HEK293 (cell line): ENCODE measurements around the gene TMEM145.
"Not testable (repeated sequence)": the region's sequence is repeated elsewhere in the genome, so short reads cannot be mapped to it uniquely, and the experiment has no call there.

Source experiments
- CTCF ChIA-PET: fragments of 350-600 bp; formaldehyde crosslinking; extraction: SDS; loops from one replicate; lab custom pipeline; 2021; ENCODE audit warnings: antibody characterized with exemption; lab: Yijun Ruan, JAX
- POLR2A ChIA-PET: fragments of 300-600 bp; formaldehyde crosslinking; extraction: SDS; loops from one replicate; lab custom pipeline; 2020; ENCODE audit warnings: antibody characterized with exemption, inconsistent platforms; lab: Yijun Ruan, JAX
- H3K27ac ChIP-seq: fragments of 200-500 bp; sonication (Bioruptor generic); 2 replicates; pipeline ENCODE4 v1.5.1; 2014; ENCODE audit warnings: low read depth, low read length, control low read depth, inconsistent platforms; ENCODE audit errors: extremely low read depth
- H3K36me3 ChIP-seq, 2 experiments: fragments of 200-500 bp in 1 of 2; sonication (Bioruptor generic) in 1 of 2; 1 replicate in 1 of 2; 2 replicates in 1 of 2; pipeline ENCODE4 v1.5.1; 2014 to 2017; ENCODE audit warnings: inconsistent platforms in 2 of 2, low read length in 2 of 2; ENCODE audit not compliant: control insufficient read depth in 2 of 2, insufficient read depth in 1 of 2
- H3K4me1 ChIP-seq: fragments of 200-500 bp; sonication (Bioruptor generic); 2 replicates; pipeline ENCODE4 v1.5.1; 2014; ENCODE audit warnings: mild to moderate bottlenecking, low read length, inconsistent platforms; ENCODE audit not compliant: control insufficient read depth, insufficient read depth
- H3K4me3 ChIP-seq: 2 replicates; pipeline ENCODE4 v1.5.1; 2011; ENCODE audit warnings: low read depth, mild to moderate bottlenecking, control low read depth, low read length, moderate library complexity
- H3K9me3 ChIP-seq: fragments of 200-500 bp; sonication (Bioruptor generic); 2 replicates; pipeline ENCODE4 v1.5.1; 2014; ENCODE audit warnings: low read depth, low read length, inconsistent platforms; ENCODE audit not compliant: control insufficient read depth, insufficient read depth
- EGR2 ChIP-seq: fragments of 450-650 bp; formaldehyde crosslinking; IDR thresholded peaks from 2 replicates; pipeline ENCODE4 v1.5.1; 2016; ENCODE audit warnings: low read depth, missing biosample characterization, missing genetic modification characterization
- OSR2 ChIP-seq: fragments of 450-650 bp; formaldehyde crosslinking; IDR thresholded peaks from 2 replicates; pipeline ENCODE4 v1.5.1; 2016; ENCODE audit warnings: missing biosample characterization, missing genetic modification characterization
- ZBTB26 ChIP-seq: fragments of 450-650 bp; formaldehyde crosslinking; optimal IDR thresholded peaks from 2 replicates; pipeline ENCODE3; 2016; ENCODE audit warnings: missing biosample characterization, mild to moderate bottlenecking, missing genetic modification characterization
- ZFP69B ChIP-seq: fragments of 450-650 bp; formaldehyde crosslinking; IDR thresholded peaks from 2 replicates; pipeline ENCODE4 v1.5.1; 2016; ENCODE audit warnings: missing biosample characterization, missing genetic modification characterization
- ZNF10 ChIP-seq: fragments of 450-650 bp; formaldehyde crosslinking; IDR thresholded peaks from 2 replicates; pipeline ENCODE4 v1.5.1; 2017; ENCODE audit warnings: missing biosample characterization, missing genetic modification characterization
- ZNF114 ChIP-seq: fragments of 450-650 bp; formaldehyde crosslinking; IDR thresholded peaks from 2 replicates; pipeline ENCODE4 v1.5.0; 2017; ENCODE audit warnings: missing biosample characterization, missing genetic modification characterization
- ZNF146 ChIP-seq: fragments of 450-650 bp; formaldehyde crosslinking; IDR thresholded peaks from 2 replicates; pipeline ENCODE4 v1.5.1; 2016; ENCODE audit warnings: missing biosample characterization, missing genetic modification characterization
- ZNF175 ChIP-seq: fragments of 450-650 bp; formaldehyde crosslinking; IDR thresholded peaks from 2 replicates; pipeline ENCODE4 v1.5.1; 2016; ENCODE audit warnings: missing biosample characterization, missing genetic modification characterization
- ZNF274 ChIP-seq, 2 experiments: fragments of 200-500 bp in 1 of 2; fragments of 450-650 bp in 1 of 2; sonication (Bioruptor generic) in 1 of 2; formaldehyde crosslinking in 1 of 2; IDR thresholded peaks; 2 replicates each; pipeline versions ENCODE4 v1.5.1 to v1.6.1; 2014 to 2016; ENCODE audit warnings: borderline replicate concordance in 1 of 2, inconsistent platforms in 1 of 2, low read length in 1 of 2, missing biosample characterization in 1 of 2, missing genetic modification characterization in 1 of 2
- ZNF311 ChIP-seq: fragments of 450-650 bp; formaldehyde crosslinking; IDR thresholded peaks from 2 replicates; pipeline ENCODE4 v1.5.1; 2017; ENCODE audit warnings: missing biosample characterization, missing genetic modification characterization, borderline replicate concordance
- ZNF324 ChIP-seq: fragments of 450-650 bp; formaldehyde crosslinking; IDR thresholded peaks from 2 replicates; pipeline ENCODE4 v1.5.1; 2016; ENCODE audit warnings: missing biosample characterization, missing genetic modification characterization
- ZNF362 ChIP-seq: fragments of 450-650 bp; formaldehyde crosslinking; IDR thresholded peaks from 2 replicates; pipeline ENCODE4 v1.5.1; 2016; ENCODE audit warnings: missing biosample characterization, missing genetic modification characterization
- ZNF473 ChIP-seq: fragments of 450-650 bp; formaldehyde crosslinking; IDR thresholded peaks from 2 replicates; pipeline ENCODE4 v1.5.1; 2017; ENCODE audit warnings: missing biosample characterization, missing genetic modification characterization
- ZNF501 ChIP-seq: fragments of 450-650 bp; formaldehyde crosslinking; IDR thresholded peaks from 2 replicates; pipeline ENCODE4 v1.5.1; 2016; ENCODE audit warnings: missing biosample characterization, missing genetic modification characterization
- ZNF560 ChIP-seq: fragments of 450-650 bp; formaldehyde crosslinking; IDR thresholded peaks from 2 replicates; pipeline ENCODE4 v1.5.1; 2017; ENCODE audit warnings: missing biosample characterization, missing genetic modification characterization, borderline replicate concordance
- ZNF830 ChIP-seq: fragments of 450-650 bp; IDR thresholded peaks from 2 replicates; pipeline ENCODE4 v1.5.0; 2018; ENCODE audit warnings: missing biosample characterization, missing genetic modification characterization, low read depth, mild to moderate bottlenecking, moderate library complexity
- TF ChIP-seq, protein P1 (sequence below): fragments of 450-650 bp; formaldehyde crosslinking; IDR thresholded peaks from 2 replicates; pipeline ENCODE4 v1.5.1; 2016; ENCODE audit warnings: missing biosample characterization, missing genetic modification characterization
- TF ChIP-seq, protein P2 (sequence below): fragments of 450-650 bp; formaldehyde crosslinking; IDR thresholded peaks from 2 replicates; pipeline ENCODE4 v1.5.1; 2016; ENCODE audit warnings: missing biosample characterization, missing genetic modification characterization

TMEM145 gene

GRCh38 chr19:42331333-42331732 lies 18.2 kb downstream of the TMEM145 start:
- 0 out of 2 replicates have a peak, but pooled peaks have one; percentile 44 for TF ChIP-seq ZFP69B (tag by site-specific recombination)
- TF ChIP-seq, protein P1, sequence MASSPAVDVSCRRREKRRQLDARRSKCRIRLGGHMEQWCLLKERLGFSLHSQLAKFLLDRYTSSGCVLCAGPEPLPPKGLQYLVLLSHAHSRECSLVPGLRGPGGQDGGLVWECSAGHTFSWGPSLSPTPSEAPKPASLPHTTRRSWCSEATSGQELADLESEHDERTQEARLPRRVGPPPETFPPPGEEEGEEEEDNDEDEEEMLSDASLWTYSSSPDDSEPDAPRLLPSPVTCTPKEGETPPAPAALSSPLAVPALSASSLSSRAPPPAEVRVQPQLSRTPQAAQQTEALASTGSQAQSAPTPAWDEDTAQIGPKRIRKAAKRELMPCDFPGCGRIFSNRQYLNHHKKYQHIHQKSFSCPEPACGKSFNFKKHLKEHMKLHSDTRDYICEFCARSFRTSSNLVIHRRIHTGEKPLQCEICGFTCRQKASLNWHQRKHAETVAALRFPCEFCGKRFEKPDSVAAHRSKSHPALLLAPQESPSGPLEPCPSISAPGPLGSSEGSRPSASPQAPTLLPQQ = peak; percentile 52; the same call in 1 of the 2 replicates
- Histone ChIP-seq H3K36me3 (peaks cover 18 to 32% of the 10 kb centered on the region in 2 experiments), H3K4me1 (peaks cover 40% of the 10 kb centered on the region)
- H3K9me3 ChIP-seq, H3K4me3 ChIP-seq, H3K27ac ChIP-seq: not testable (repeated sequence)
- POLR2A ChIA-PET = interaction anchor here (2.0 kb wide), 1 partner anchor 66 kb away, joined by 6 read pairs; no protein-coding TSS in a partner anchor
- CTCF ChIA-PET = interaction anchor here (0.6 to 2.6 kb wide), 9 partner anchors 9 to 331 kb away, joined by 3 to 12 read pairs (median 4); no protein-coding TSS in a partner anchor

- Histone ChIP-seq H3K9me3 (no peaks in the 10 kb centered on the region), H3K27ac (no peak overlapping the region), H3K4me3 (no peak overlapping the region), H3K36me3 (peaks cover 20 to 39% of the 10 kb centered on the region in 2 experiments), H3K4me1 (peaks cover 33% of the 10 kb centered on the region)
- TF ChIP-seq ZNF10 (tag by site-specific recombination) (no peak), OSR2 (tag by site-specific recombination) (no peak), ZBTB26 (tag by site-specific recombination) (no peak), ZNF146 (no peak), ZNF274 (IDR thresholded peaks at IDR 0.05; ENCODE audit: low read length) (no peak), ZNF274 (tag by site-specific recombination; IDR thresholded peaks at IDR 0.05; ENCODE audit: borderline replicate concordance) (no peak), ZNF114 (tag by site-specific recombination) (no peak), ZNF362 (tag by site-specific recombination) (no peak), ZNF560 (tag by site-specific recombination) (no peak), ZNF311 (tag by site-specific recombination) (no peak), ZNF324 (tag by site-specific recombination) (no peak), ZNF175 (no peak), ZNF501 (tag by site-specific recombination) (no peak)
- TF ChIP-seq, protein P2, sequence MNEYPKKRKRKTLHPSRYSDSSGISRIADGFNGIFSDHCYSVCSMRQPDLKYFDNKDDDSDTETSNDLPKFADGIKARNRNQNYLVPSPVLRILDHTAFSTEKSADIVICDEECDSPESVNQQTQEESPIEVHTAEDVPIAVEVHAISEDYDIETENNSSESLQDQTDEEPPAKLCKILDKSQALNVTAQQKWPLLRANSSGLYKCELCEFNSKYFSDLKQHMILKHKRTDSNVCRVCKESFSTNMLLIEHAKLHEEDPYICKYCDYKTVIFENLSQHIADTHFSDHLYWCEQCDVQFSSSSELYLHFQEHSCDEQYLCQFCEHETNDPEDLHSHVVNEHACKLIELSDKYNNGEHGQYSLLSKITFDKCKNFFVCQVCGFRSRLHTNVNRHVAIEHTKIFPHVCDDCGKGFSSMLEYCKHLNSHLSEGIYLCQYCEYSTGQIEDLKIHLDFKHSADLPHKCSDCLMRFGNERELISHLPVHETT (tag by site-specific recombination) = no peak
- ChIA-PET CTCF (interaction anchor here (0.6 to 2.6 kb wide), 5 partner anchors 8 to 332 kb away, joined by 3 to 12 read pairs (median 4); no protein-coding TSS in a partner anchor), POLR2A (no interaction called here)
Observed at GRCh38 chr19:42332059-42332458, 18.9 kb downstream of the TMEM145 start.

GRCh38 chr19:42333018-42333417 lies 19.9 kb downstream of the TMEM145 start:
- 0 out of 2 replicates have a peak overlapping the region, but pooled peaks have one; percentile 41 for H3K27ac ChIP-seq
- no peaks in the 10 kb centered on the region for H3K9me3 ChIP-seq
- H3K4me3 ChIP-seq = no peak overlapping the region
- peaks cover 29 to 41% of the 10 kb centered on the region in 2 experiments for H3K36me3 ChIP-seq
- CTCF ChIA-PET = interaction anchor here (0.5 to 0.6 kb wide), 2 partner anchors 29 to 88 kb away, joined by 3 read pairs; no protein-coding TSS in a partner anchor
- TF ChIP-seq ZNF830 (tag by site-specific recombination) (no peak), ZNF473 (tag by site-specific recombination) (no peak), EGR2 (tag by site-specific recombination) (no peak)
- TF ChIP-seq, all 188 proteins: peak for 0
- POLR2A ChIA-PET = interaction anchor here (0.5 to 1.1 kb wide), 2 partner anchors 64 to 82 kb away, joined by 3 to 5 read pairs; no protein-coding TSS in a partner anchor
- peaks cover 24% of the 10 kb centered on the region for H3K4me1 ChIP-seq
